HepG2 (cell line): ENCODE results near the gene OVOL2.

Source experiments
- EZH2 ChIP-seq: conservative IDR thresholded peaks from 2 replicates; pipeline ENCODE4 v1.6.1; 2012; ENCODE audit warnings: mild to moderate bottlenecking, low read depth, low read length, moderate library complexity
- IRF2 ChIP-seq: IDR thresholded peaks from 2 replicates; pipeline ENCODE4 v1.6.1; 2018; ENCODE audit warnings: missing genetic modification reagents, missing compliant biosample characterization
- KLF13 ChIP-seq: sonication (generic); formaldehyde crosslinking; IDR thresholded peaks from 2 replicates; pipeline ENCODE4 v1.4.0; 2020; ENCODE audit warnings: mild to moderate bottlenecking, missing genetic modification reagents
- MAFK ChIP-seq, 2 experiments: IDR thresholded peaks in 1 of 2; conservative IDR thresholded peaks in 1 of 2; 2 replicates each; pipeline ENCODE4 v1.6.1; 2011; ENCODE audit warnings: improper control_type of control experiment in 2 of 2, low read length in 2 of 2
- POLR2A ChIP-seq, 2 experiments: IDR thresholded peaks; 2 replicates each; pipeline ENCODE4 v1.6.1; 2011; ENCODE audit warnings: low read depth in 2 of 2, low read length in 2 of 2, mild to moderate bottlenecking in 1 of 2, moderate library complexity in 1 of 2; ENCODE audit not compliant: insufficient read depth in 1 of 2
- RFXAP ChIP-seq: sonication (generic); formaldehyde crosslinking; IDR thresholded peaks from 2 replicates; pipeline ENCODE4 v1.4.0; 2020; ENCODE audit warnings: missing genetic modification reagents, borderline replicate concordance
- SUZ12 ChIP-seq: fragments of 150-350 bp; IDR thresholded peaks from 2 replicates; pipeline ENCODE4 v1.6.1; 2014; ENCODE audit warnings: low read depth, low read length
- YY1 ChIP-seq: IDR thresholded peaks from 2 replicates; pipeline ENCODE4 v1.6.1; 2011; ENCODE audit warnings: low read length, low read depth, moderate library complexity, mild to moderate bottlenecking; ENCODE audit not compliant: insufficient read depth, insufficient replicate concordance
- ZNF205 ChIP-seq: IDR thresholded peaks from 2 replicates; pipeline ENCODE4 v1.6.1; 2018; ENCODE audit warnings: missing biosample characterization, missing genetic modification reagents
- ZNF431 ChIP-seq: sonication (generic); formaldehyde crosslinking; IDR thresholded peaks from 2 replicates; pipeline ENCODE4 v1.9.0; 2022; ENCODE audit warnings: missing genetic modification reagents, low read depth, mild to moderate bottlenecking, borderline replicate concordance
- TF ChIP-seq, protein P1 (sequence below): sonication (generic); formaldehyde crosslinking; IDR thresholded peaks from 2 replicates; pipeline ENCODE4 v1.4.0; 2020; ENCODE audit warnings: mild to moderate bottlenecking, missing genetic modification reagents
- TF ChIP-seq, protein P2 (sequence below): sonication (generic); formaldehyde crosslinking; IDR thresholded peaks from 2 replicates; pipeline ENCODE4 v1.5.0; 2020; ENCODE audit warnings: mild to moderate bottlenecking, missing genetic modification reagents, moderate library complexity
- TF ChIP-seq, protein P3 (sequence below): sonication (generic); formaldehyde crosslinking; IDR thresholded peaks from 2 replicates; pipeline ENCODE4 v1.4.0; 2020; ENCODE audit warnings: missing genetic modification reagents, borderline replicate concordance
- TF ChIP-seq, protein P4 (sequence below): sonication (generic); formaldehyde crosslinking; IDR thresholded peaks from 2 replicates; pipeline ENCODE4 v1.4.0; 2020; ENCODE audit warnings: missing genetic modification reagents, borderline replicate concordance

DNA sequence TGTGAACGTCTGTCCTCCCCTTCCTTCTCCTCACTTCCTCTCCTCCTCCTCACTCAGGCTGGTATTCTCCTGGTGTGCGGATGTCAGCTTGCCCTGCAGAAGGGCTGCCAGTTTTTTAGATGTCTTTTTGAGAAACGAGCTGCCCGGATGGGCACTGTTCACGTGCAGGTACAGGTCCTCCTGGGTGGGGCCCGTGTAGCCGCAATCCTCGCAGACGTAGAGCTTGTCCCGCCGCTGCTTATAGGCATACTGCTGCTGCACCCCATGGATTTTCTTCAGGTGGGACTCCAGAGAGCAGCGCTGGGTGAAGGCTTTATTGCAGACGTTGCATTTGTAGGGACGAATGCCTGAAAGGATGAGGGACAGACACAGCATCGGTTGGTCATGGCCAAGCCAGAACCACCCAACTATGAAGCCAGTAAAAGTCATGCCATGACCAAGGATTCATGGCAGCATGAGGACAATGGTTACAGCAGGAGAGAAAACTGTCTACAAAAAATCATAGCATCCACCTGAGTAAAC is 33.0 kb downstream of the OVOL2 start:
- TF ChIP-seq, protein P1, sequence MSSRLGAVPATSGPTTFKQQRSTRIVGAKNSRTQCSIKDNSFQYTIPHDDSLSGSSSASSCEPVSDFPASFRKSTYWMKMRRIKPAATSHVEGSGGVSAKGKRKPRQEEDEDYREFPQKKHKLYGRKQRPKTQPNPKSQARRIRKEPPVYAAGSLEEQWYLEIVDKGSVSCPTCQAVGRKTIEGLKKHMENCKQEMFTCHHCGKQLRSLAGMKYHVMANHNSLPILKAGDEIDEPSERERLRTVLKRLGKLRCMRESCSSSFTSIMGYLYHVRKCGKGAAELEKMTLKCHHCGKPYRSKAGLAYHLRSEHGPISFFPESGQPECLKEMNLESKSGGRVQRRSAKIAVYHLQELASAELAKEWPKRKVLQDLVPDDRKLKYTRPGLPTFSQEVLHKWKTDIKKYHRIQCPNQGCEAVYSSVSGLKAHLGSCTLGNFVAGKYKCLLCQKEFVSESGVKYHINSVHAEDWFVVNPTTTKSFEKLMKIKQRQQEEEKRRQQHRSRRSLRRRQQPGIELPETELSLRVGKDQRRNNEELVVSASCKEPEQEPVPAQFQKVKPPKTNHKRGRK: no peak
- TF ChIP-seq KLF13 (CRISPR knock-in tag): no peak
- TF ChIP-seq, protein P2, sequence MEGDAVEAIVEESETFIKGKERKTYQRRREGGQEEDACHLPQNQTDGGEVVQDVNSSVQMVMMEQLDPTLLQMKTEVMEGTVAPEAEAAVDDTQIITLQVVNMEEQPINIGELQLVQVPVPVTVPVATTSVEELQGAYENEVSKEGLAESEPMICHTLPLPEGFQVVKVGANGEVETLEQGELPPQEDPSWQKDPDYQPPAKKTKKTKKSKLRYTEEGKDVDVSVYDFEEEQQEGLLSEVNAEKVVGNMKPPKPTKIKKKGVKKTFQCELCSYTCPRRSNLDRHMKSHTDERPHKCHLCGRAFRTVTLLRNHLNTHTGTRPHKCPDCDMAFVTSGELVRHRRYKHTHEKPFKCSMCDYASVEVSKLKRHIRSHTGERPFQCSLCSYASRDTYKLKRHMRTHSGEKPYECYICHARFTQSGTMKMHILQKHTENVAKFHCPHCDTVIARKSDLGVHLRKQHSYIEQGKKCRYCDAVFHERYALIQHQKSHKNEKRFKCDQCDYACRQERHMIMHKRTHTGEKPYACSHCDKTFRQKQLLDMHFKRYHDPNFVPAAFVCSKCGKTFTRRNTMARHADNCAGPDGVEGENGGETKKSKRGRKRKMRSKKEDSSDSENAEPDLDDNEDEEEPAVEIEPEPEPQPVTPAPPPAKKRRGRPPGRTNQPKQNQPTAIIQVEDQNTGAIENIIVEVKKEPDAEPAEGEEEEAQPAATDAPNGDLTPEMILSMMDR (CRISPR knock-in tag): no peak
- TF ChIP-seq EZH2: no peak
- TF ChIP-seq, protein P3, sequence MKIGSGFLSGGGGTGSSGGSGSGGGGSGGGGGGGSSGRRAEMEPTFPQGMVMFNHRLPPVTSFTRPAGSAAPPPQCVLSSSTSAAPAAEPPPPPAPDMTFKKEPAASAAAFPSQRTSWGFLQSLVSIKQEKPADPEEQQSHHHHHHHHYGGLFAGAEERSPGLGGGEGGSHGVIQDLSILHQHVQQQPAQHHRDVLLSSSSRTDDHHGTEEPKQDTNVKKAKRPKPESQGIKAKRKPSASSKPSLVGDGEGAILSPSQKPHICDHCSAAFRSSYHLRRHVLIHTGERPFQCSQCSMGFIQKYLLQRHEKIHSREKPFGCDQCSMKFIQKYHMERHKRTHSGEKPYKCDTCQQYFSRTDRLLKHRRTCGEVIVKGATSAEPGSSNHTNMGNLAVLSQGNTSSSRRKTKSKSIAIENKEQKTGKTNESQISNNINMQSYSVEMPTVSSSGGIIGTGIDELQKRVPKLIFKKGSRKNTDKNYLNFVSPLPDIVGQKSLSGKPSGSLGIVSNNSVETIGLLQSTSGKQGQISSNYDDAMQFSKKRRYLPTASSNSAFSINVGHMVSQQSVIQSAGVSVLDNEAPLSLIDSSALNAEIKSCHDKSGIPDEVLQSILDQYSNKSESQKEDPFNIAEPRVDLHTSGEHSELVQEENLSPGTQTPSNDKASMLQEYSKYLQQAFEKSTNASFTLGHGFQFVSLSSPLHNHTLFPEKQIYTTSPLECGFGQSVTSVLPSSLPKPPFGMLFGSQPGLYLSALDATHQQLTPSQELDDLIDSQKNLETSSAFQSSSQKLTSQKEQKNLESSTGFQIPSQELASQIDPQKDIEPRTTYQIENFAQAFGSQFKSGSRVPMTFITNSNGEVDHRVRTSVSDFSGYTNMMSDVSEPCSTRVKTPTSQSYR (CRISPR knock-in tag): no peak
- no peak for TF ChIP-seq RFXAP (CRISPR knock-in tag)
- TF ChIP-seq IRF2: no peak
- TF ChIP-seq SUZ12: no peak
- no peak for TF ChIP-seq POLR2A (IDR thresholded peaks at IDR 0.05; ENCODE audit: insufficient read depth in 1 of 2, low read depth in 2 of 2, low read length in 2 of 2)
- no peak for TF ChIP-seq ZNF431 (CRISPR knock-in tag)
- TF ChIP-seq ZNF205 (CRISPR knock-in tag): no peak
- TF ChIP-seq YY1: no peak
- TF ChIP-seq, protein P4, sequence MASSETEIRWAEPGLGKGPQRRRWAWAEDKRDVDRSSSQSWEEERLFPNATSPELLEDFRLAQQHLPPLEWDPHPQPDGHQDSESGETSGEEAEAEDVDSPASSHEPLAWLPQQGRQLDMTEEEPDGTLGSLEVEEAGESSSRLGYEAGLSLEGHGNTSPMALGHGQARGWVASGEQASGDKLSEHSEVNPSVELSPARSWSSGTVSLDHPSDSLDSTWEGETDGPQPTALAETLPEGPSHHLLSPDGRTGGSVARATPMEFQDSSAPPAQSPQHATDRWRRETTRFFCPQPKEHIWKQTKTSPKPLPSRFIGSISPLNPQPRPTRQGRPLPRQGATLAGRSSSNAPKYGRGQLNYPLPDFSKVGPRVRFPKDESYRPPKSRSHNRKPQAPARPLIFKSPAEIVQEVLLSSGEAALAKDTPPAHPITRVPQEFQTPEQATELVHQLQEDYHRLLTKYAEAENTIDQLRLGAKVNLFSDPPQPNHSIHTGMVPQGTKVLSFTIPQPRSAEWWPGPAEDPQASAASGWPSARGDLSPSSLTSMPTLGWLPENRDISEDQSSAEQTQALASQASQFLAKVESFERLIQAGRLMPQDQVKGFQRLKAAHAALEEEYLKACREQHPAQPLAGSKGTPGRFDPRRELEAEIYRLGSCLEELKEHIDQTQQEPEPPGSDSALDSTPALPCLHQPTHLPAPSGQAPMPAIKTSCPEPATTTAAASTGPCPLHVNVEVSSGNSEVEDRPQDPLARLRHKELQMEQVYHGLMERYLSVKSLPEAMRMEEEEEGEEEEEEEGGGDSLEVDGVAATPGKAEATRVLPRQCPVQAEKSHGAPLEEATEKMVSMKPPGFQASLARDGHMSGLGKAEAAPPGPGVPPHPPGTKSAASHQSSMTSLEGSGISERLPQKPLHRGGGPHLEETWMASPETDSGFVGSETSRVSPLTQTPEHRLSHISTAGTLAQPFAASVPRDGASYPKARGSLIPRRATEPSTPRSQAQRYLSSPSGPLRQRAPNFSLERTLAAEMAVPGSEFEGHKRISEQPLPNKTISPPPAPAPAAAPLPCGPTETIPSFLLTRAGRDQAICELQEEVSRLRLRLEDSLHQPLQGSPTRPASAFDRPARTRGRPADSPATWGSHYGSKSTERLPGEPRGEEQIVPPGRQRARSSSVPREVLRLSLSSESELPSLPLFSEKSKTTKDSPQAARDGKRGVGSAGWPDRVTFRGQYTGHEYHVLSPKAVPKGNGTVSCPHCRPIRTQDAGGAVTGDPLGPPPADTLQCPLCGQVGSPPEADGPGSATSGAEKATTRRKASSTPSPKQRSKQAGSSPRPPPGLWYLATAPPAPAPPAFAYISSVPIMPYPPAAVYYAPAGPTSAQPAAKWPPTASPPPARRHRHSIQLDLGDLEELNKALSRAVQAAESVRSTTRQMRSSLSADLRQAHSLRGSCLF (CRISPR knock-in tag): no peak
- TF ChIP-seq MAFK (conservative IDR thresholded peaks at IDR 0.05 in 1 of 2, IDR thresholded peaks at IDR 0.05 in 1 of 2; ENCODE audit: low read length in 2 of 2): peak; percentile 70 to 72
